GM21786 (cell line): ENCODE results near the gene FOXB2.

Source experiments
- ATAC-seq: cut with Tn5 transposase; IDR thresholded peaks from one replicate; pipeline ENCODE4 v1.9.1; 2021; ENCODE audit not compliant: unreplicated experiment

The FOXB2 gene

DNA sequence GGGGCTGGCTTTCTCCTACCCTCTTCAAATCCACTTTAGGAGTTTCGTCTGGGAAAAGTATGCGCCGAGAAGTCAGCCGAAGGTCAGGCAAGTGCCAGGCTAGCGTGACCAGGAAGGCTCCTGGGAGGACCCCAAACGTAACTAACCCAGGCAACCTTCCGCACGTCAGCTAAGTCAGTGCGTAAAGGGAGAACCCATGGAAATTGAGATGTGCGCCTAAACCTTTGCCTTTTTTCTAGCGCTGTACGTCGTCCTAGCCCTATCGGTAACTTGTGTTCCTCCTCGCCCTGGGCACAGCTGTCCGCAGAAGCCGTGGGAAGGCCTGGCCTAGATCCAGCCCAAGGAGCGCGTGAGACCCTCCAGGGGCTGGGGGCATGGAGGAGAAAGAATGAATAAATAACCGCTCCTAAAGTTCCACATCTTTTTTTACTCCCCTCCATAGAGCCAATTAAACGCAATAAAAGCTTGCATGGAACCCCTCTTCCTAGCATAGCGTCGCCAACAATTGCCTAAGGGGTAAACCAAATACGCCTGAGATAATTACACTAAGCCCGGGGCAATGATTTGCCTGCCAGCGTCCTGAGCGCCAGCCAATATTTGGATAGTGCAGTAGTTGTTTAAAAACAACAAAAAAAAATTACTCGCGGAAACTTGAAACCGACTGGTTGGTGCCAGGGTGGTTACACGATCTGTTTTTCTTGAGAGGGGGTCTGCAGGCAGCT is 4.0 kb upstream of the FOXB2 start:
- ATAC-seq = no peak

DNA sequence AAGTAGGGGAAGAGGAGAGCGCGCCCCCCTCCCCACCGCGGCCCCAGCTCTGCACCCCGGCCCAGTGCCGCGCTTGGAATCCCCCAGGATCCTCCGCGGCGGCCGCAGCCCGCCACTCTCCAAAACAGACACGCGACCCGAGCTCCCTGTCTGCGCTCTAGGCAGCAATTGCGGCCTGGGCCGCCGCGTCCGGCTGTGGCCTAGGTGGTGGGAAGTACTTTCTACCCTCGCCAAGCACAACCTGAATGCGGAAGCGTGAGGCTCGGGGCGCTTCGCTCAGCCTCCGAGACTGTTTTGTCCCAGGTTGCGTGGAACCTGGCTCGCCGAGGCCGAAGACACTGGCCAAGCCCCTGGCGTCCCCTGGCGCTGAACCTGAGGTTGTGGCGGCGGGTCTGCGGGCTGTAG is 3.3 kb upstream of the FOXB2 start:
- no peak for ATAC-seq

GRCh38 chr9:77016526-77017504 is 2.6 kb upstream of the FOXB2 start:
- ATAC-seq = no peak

DNA sequence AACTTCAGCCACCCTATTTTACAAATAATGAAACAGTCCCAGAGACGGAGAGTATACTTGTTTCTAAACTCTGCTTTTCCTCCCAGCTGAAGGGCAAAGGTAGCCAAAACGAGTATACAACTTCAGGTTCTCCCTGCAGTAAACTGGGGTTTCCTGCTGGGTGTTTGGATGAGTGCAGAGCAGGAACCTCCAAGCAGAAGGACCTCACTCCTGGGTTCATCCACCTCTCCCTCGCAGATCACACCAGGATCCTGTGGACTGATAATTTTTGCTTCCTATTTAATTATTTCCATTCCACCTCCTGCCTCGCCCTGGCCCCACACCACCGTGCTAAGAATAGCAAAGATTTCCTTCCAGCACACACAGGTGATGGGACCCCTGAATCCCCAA is 2.0 kb upstream of the FOXB2 start:
- ATAC-seq = no peak

- ATAC-seq = no peak
Measured at GRCh38 chr9:77018058-77018968, 1.1 kb upstream of the FOXB2 start.

DNA sequence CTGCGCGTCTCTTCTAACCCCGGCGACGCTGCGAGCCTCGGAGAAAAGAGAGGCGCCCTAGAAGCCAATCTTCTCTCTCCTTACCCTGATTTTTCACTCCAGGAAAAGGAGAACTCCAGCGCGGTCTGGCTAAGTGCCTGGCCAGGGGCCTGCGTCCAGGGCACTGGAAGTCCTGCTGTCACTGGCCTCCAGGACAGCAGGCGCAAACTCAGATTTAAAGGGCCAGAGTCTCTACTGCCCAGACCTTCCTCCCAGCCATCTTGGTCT is 553 bp upstream of the FOXB2 start:
- no peak for ATAC-seq

DNA sequence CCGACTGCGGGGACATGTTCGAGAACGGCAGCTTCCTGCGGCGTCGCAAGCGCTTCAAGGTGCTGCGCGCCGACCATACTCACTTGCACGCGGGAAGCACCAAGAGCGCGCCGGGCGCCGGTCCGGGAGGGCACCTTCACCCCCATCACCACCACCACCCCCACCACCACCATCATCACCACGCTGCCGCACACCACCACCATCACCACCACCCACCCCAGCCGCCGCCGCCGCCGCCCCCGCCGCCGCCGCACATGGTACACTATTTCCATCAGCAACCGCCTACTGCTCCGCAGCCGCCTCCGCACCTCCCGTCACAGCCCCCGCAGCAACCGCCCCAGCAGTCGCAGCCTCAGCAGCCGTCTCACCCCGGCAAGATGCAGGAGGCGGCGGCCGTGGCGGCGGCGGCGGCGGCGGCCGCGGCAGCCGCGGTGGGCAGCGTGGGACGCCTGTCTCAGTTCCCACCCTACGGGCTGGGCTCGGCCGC is 514 bp downstream of the FOXB2 start:
- ATAC-seq = no peak

DNA sequence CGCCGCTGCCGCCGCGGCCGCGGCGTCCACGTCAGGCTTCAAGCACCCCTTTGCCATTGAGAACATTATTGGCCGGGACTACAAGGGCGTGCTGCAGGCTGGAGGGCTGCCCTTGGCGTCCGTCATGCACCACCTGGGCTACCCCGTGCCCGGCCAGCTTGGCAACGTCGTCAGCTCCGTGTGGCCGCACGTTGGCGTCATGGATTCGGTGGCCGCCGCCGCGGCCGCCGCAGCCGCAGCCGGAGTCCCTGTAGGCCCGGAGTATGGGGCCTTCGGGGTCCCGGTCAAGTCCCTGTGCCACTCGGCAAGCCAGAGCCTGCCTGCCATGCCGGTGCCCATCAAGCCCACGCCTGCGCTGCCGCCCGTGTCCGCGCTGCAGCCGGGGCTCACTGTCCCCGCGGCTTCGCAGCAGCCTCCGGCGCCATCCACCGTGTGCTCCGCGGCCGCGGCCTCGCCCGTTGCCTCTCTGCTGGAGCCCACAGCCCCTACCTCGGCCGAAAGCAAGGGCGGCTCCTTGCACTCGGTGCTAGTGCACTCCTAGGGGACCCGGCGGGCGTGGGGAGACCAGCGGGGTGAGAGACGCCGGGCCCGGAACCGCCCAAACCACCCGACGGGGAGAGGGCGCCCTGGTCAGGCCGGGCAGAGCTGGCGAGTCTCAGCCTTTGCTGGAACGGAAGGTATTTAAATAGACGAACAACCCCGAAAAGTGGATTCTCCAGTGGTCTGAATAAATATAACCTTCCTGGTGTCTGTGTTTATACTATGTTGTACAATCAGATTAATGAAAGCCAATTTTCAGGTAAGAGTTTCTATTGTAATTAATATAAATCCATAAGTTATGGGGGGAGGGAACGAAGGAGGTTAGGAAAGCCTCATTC is 1.2 kb downstream of the FOXB2 start:
- ATAC-seq = no peak

DNA sequence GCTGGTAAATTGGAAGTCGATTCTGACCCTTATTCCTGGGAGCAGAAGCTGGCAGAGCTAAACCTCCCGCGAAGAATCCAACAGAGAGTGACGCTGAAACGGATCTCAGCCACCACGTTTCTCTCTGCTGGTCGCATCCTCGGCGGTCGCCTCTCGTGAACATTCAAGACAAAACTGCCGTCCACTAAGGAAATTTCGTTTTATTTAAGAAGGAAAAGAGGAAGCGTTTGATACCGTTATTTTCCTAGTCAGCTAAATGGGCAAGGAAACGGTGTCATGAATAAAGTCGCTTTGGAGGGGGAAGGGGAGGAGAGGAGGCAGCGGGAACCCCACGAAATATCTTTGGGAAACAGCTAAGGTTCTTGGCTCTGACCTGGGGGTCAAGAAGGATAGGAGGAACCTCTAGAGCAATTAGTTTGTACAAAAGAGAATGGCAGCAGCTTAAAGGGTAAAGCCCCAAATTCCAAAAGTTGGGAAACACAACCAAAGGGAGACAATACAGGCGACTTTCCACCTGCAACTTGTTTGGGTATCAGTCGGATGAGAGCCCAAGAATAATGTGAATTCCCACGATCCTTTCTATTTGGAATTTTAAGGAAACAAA is 1.9 kb downstream of the FOXB2 start:
- no peak for ATAC-seq

DNA sequence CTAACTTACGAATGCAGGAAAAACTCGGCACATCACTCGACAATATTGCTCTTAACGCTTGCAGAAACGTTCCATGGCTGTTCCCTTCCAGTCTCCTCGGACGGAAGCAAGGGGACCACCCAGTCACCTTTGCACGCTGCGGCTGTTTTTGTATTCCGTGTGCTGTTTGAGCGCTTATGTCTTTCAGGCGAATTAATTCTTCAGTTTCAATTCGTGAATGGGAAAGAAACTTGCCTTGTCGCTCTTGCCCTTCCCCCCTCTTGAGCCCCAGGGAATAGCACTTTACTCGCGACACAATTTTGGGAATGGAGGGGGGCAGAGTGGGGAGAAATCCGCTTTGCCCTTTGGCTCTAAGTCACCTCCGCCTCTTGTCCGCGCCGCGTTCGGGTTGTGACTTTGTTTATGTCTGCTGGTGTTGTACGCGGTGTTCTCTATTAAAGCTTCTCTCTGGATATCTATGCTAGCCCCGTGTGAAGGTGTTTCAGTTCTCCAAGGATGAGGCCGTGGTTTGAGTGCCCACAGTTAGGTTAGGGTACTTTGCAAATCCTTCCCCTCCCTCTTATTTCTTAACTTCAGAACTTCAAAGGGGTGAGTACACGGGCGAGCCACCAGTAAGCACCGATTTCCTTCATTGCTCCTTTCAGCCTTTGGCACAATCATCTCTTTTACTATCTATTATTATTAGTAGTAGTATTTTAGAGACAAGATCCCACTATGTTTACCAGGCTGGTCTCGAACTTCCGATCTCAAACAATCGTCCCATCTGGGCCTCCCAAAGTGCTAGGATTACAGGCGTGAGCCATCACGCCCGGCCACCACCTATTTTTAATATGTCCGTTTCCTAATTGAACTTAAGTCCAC is 2.7 kb downstream of the FOXB2 start:
- no peak for ATAC-seq

DNA sequence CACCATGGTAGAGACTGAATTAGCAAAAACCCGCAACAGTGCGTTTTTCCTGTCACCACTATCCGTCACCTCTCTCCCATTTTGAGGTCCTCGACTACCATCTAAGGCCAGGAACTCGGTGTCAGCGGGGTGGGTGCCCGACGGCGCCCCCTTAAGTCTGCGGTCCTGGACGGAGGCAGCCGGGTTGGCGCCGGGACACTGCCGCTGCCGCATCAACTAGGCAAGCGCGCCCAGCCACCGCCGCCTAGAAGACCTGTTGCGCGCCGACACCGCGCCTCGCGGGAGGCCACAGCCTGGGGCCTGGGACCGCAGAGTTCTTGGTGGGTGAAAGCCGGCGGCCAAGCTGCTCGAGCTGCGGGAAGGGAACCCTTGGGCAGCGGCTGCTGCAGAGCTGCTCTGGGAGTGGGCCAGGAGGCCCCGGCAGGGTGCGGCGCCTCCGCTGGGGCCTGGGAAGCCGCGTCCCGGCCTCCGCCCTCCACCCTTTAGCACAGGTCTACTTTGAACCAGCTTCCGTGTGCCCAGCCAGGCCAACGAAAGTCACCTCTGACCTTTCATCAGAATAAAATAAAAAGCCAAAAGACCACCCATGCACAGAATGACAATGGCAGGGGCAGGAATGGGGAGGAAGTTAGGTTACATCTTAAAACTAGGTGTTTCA is 3.5 kb downstream of the FOXB2 start:
- ATAC-seq = no peak

DNA sequence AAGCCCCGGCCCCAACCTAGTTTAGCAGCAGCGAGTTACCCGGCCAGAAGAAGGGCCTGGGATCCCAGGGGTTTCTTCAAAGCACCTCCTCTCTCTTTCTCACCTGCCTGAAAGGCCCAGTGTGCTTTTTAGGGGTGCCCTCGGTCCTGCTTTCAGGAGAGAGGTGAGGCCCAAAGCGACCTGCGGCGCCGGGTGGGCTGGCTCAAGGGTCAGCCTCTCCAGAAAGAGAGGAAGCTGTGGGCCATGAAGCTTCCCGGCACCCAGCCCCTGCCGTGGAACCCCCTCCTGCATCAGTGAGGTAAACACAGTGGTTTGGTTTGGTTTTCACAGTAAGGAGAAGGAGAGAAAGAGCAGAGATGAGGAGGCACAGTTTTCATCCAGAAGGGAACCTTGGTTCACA is 4.3 kb downstream of the FOXB2 start:
- ATAC-seq = no peak

DNA sequence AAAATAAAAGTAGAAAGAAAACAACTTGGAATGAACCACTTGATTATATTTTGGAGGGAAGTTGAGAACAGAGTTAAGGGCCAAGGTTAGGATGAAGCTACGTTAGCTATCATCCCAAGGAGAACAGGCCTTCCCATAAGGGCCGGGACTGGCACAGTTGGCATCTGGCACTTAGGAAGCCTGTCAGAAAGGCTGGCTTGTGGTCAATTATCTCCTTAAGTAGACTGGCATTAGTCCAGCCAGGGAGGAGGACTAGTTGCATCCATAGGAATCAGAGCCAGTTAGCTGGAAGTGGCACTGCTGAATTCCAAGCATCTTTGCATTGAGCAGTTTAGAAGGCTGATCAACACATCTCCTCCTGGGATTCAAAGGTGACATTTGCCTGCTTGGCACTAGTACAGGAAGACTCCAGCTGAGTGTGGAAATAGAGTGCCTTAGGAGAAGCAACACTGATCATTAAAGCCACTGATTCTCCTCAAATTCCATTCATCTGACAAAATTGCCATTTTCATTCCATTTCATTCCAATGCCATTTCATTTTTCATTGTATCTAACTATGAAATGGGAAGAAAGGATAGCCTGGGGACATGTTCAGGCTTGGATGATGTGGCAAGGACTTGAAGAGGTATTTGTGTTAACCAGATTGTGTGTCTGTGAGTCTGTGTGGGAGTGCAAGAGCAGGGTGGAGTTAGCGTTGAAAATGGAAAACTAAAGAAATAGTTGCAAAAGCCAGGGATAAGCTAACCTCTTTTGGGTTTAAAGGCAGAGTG is 5.5 kb downstream of the FOXB2 start:
- ATAC-seq = no peak

- ATAC-seq = no peak
Measured at GRCh38 chr9:77028478-77028877, 9.0 kb downstream of the FOXB2 start.

DNA sequence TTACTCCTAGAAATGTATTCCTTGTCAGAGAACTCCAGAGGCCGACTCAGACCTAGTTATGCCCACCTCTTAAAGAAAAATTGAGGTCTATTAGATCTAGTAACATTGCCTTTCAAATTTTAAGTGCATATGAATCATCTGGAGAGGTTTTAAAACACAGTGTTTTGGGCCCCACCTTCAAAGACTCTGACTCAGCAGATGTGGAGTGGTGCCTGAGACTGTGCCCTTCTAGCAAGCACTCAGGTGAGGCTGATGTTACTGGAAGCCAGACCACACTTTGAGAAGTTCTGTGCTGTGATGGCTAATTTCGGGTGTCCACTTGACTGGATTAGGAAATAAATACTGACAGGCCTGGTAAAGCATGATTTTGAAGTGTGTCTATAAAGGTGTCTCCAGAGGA is 10.6 kb downstream of the FOXB2 start:
- no peak for ATAC-seq

GRCh38 chr9:77038281-77039036 is 19.0 kb downstream of the FOXB2 start:
- ATAC-seq = no peak

- ATAC-seq = no peak
Measured at GRCh38 chr9:77040340-77040739, 20.9 kb downstream of the FOXB2 start.
